Right lobe of liver (tissue), 6 donors: ENCODE results near the gene DIP2C. TPM values are rescaled to one million over a fixed set of nuclear protein-coding genes. Genes with fewer than 3 reads are reported as not detected.
A peak's percentile ranks its signal among the peaks of the same experiment; 100 is the strongest.

Source experiments
- ATAC-seq, 4 donors: fragments of 200-7000 bp; cut with Tn5 transposase; one replicate each; pipeline ENCODE4 v1.9.1; 2020; ENCODE audit warnings: mild to moderate bottlenecking in 4 of 4, moderate library complexity in 4 of 4
- DNase-seq, 3 donors: peaks; one replicate each; pipeline ENCODE4 v3.0.0-alpha.2; 2020
- H3K27ac ChIP-seq, 3 donors: fragments of 200-600 bp; one replicate each; pipeline ENCODE4 v1.8.0; 2022
- H3K27me3 ChIP-seq, 2 donors: fragments of 200-600 bp; one replicate each; pipeline ENCODE4 v1.8.0; 2022
- H3K36me3 ChIP-seq, 4 donors: fragments of 200-600 bp; sonication (generic) in 1 of 4; one replicate each; pipeline versions ENCODE4 v1.5.1 to v1.8.0; 2017 to 2022; ENCODE audit warnings: control low read depth in 1 of 4
- H3K4me1 ChIP-seq, 4 donors: fragments of 200-600 bp; sonication (generic) in 1 of 4; one replicate each; pipeline versions ENCODE4 v1.5.1 to v1.8.0; 2017 to 2022; ENCODE audit warnings: control low read depth in 1 of 4
- H3K4me3 ChIP-seq, 3 donors: fragments of 200-600 bp; one replicate each; pipeline ENCODE4 v1.8.0; 2022
- H3K9me3 ChIP-seq, 4 donors: fragments of 200-600 bp; sonication (generic) in 1 of 4; one replicate each; pipeline versions ENCODE4 v1.5.1 to v1.8.0; 2017 to 2022; ENCODE audit warnings: control low read depth in 1 of 4
- CTCF ChIP-seq, 4 donors: fragments of 200-600 bp in 3 of 4; fragments of 450-650 bp in 1 of 4; IDR thresholded peaks; one replicate each; pipeline versions ENCODE4 v1.5.1 to v1.8.0; 2016 to 2022; ENCODE audit warnings: antibody characterized with exemption in 4 of 4, mild to moderate bottlenecking in 2 of 4
- POLR2A ChIP-seq: fragments of 450-650 bp; IDR thresholded peaks from one replicate; pipeline ENCODE4 v1.6.1; 2017; ENCODE audit warnings: antibody characterized with exemption, mild to moderate bottlenecking
- WGBS: methylation state at CpG from one replicate; pipeline ENCODE4 v1.1.6; 2018; ENCODE audit warnings: low coverage, low lambda C conversion rate; ENCODE audit not compliant: insufficient coverage; ENCODE audit errors: missing lambda C conversion rate; 5-methylcytosine and 5-hydroxymethylcytosine counted together
- intact Hi-C, 2 donors: fragments of 100-400 bp; cut with DNase I; formaldehyde crosslinking; loops; one replicate each; pipeline versions ENCODE4 v1.11.2 to v1.14.1; 2022
- total RNA-seq, 6 experiments: library from RNA; depleted of rRNA in 2 of 6; stranded (reverse); fragments of >200 nt in 2 of 6; fragmentation: NEBNext Ultra II Directional in 3 of 6; extraction: Animal tissue kit (Norgen Biotek cat#: 25700) in 3 of 6; gene quantifications; one replicate each; pipeline versions ENCODE4 v1.1.0 to v1.2.4, GENCODE V29; 2016 to 2023
- donor health status: DM: no; HTN: yes; CAD: no.
- donor health status: DM: no; HTN: no; CAD: no.
- donor health status: DM: no; HTN: no; CAD: no.
- donor health status: DM: no; HTN: yes; CAD: no.
- donor health status: DM: no; HTN: yes; CAD: no.

Gene DIP2C
- total RNA-seq, 6 experiments from 2014 or later: 8.0 to 13.5 (median 11.7) TPM

DNA sequence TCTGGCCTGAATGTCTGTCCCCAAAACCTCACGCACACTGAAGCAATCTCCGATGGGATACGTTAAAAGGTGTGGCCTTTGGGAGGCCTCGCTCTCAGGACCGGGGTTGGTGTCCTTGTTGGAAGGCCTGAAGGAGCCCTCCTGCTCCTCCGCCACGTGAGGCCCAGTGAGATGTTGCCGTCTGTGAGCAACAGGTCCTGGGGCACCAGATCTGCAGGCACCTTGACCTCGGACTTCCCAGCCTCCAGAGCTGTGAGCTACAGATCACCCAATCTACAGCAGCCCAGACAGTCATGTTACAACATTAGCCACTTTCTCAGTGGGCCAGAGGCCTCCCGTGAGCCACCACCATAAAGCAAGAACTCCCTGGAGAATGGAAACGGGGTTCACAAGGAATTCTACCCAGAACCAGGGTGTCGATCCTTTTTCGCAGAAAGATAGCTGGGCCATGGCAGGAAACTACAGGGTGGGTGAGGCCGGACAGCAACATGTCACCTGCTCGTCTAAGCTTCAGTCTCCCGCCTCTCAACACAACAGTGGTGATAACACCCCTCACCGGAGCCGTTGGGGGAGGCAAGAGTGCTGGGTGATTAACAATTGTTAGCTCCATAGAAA lies 87.0 kb downstream of the DIP2C start:
- TF ChIP-seq POLR2A (no peak), CTCF (IDR thresholded peaks at IDR 0.05) (no peak)
- H3K4me1 ChIP-seq: peaks cover 0 to 15% (median 9%) of the 10 kb centered on the region in 4 donors
- no peaks in the 10 kb centered on the region for H3K36me3 ChIP-seq
- intact Hi-C loops: no loop called here
- 89% methylated on average over 7 of the region's 18 CpGs for WGBS
- no peak for ATAC-seq
- H3K4me3 ChIP-seq: no peak overlapping the region
- H3K27ac ChIP-seq: no peak overlapping the region
- H3K9me3 ChIP-seq: no peaks in the 10 kb centered on the region
- DNase-seq: peak in 1 of 3 donors; percentile 33
- H3K27me3 ChIP-seq: no peaks in the 10 kb centered on the region

DNA sequence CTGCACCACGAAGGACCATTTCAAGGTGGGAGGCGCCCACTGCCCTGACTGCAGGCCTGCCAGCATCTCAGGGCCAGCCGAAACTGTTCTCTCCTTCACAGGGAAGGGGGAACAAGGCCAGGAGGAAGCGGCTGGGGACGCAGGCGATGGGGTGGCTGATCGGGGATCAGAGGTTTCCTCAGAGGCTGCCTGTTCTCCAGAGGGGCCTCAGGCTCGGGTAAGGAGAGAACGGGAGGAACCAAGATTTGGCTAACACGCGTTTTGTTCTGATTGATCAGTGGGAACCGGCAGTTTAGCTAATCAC lies 87.9 kb downstream of the DIP2C start:
- H3K27me3 ChIP-seq: no peaks in the 10 kb centered on the region
- H3K4me3 ChIP-seq: no peak overlapping the region
- ATAC-seq: no peak
- TF ChIP-seq POLR2A: no peak
- no peak for TF ChIP-seq CTCF (IDR thresholded peaks at IDR 0.05)
- intact Hi-C loops: no loop called here
- H3K27ac ChIP-seq: peak overlapping the region in 2 of 3 donors; percentile 51 to 53
- H3K9me3 ChIP-seq: no peaks in the 10 kb centered on the region
- H3K4me1 ChIP-seq: peaks cover 0 to 15% (median 9%) of the 10 kb centered on the region in 4 donors
- peak in 1 of 3 donors; percentile 43 for DNase-seq
- 58% methylated on average over 8 of the region's 12 CpGs for WGBS
- no peaks in the 10 kb centered on the region for H3K36me3 ChIP-seq

- DNase-seq (peak in 2 of 3 donors; percentile 66 to 74), ATAC-seq (peak; percentile 78 to 89 (median 86))
- Histone ChIP-seq H3K9me3 (no peaks in the 10 kb centered on the region), H3K36me3 (no peaks in the 10 kb centered on the region), H3K27me3 (no peaks in the 10 kb centered on the region), H3K4me3 (no peak overlapping the region), H3K4me1 (peaks cover 0 to 15% (median 9%) of the 10 kb centered on the region in 4 donors), H3K27ac (peak overlapping the region in 2 of 3 donors; percentile 51 to 53)
- 42% methylated on average over 11 of the region's 11 CpGs for WGBS
- no peak for TF ChIP-seq POLR2A
- TF ChIP-seq CTCF (IDR thresholded peaks at IDR 0.05): no peak
- intact Hi-C loops: no loop called here
Observed at GRCh38 chr10:600876-601659, 88.4 kb downstream of the DIP2C start.

DNA sequence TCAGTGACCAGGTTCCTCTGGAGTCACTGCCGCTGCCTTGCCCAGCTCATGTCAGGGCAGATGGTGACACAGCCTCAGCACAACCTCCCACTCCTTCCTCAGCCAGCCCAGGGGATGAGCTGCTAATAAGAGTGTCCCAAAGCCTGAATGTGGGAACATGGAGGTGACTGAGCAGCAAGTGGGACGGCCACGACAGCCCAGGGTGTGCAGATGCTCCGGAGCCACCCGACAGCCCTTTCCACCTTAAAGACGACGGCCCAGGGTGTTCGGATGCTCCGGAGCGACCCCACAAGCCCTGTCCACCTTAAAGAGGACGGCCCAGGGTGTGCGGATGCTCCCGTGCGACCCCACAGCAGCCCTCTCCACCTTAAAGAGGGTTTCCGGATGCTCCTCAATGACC lies 89.2 kb downstream of the DIP2C start:
- no peak overlapping the region for H3K4me3 ChIP-seq
- DNase-seq: peak in 1 of 3 donors; percentile 49
- intact Hi-C loops: no loop called here
- no peak for TF ChIP-seq CTCF (IDR thresholded peaks at IDR 0.05)
- no peak for TF ChIP-seq POLR2A
- no peak for ATAC-seq
- H3K9me3 ChIP-seq: no peaks in the 10 kb centered on the region
- H3K27ac ChIP-seq: peak overlapping the region in 2 of 3 donors; percentile 47 to 53
- WGBS: 82% methylated on average over 11 of the region's 15 CpGs
- H3K36me3 ChIP-seq: no peaks in the 10 kb centered on the region
- H3K4me1 ChIP-seq: peaks cover 0 to 15% (median 9%) of the 10 kb centered on the region in 4 donors
- H3K27me3 ChIP-seq: no peaks in the 10 kb centered on the region
